Right atrium auricular region (tissue), 2 donors: ENCODE data around the gene PLD4. TPM values are rescaled to one million over a fixed set of nuclear protein-coding genes. Genes with fewer than 3 reads are reported as not detected.

Experiments used
- DNase-seq: peaks from one replicate; pipeline ENCODE4 v3.0.0-alpha.2; 2019; ENCODE audit warnings: low spot score
- H3K27ac ChIP-seq, 2 donors: fragments of 200-600 bp; sonication (generic); 1 replicate in 1 of 2; 2 replicates in 1 of 2; pipeline ENCODE4 v1.5.1; 2016 to 2019
- H3K27me3 ChIP-seq, 2 donors: fragments of 200-600 bp; sonication (generic); one replicate each; pipeline versions ENCODE4 v1.5.1 to v1.6.0; 2017 to 2019
- H3K36me3 ChIP-seq: fragments of 200-600 bp; sonication (generic); one replicate; pipeline ENCODE4 v1.5.1; 2016
- H3K4me1 ChIP-seq, 2 donors: fragments of 200-600 bp; sonication (generic); one replicate each; pipeline versions ENCODE4 v1.5.1 to v1.6.0; 2017 to 2019
- H3K4me3 ChIP-seq, 2 donors: fragments of 200-600 bp; sonication (generic); 1 replicate in 1 of 2; 2 replicates in 1 of 2; pipeline ENCODE4 v1.5.1; 2017 to 2019; ENCODE audit warnings: mild to moderate bottlenecking in 1 of 2, moderate library complexity in 1 of 2
- H3K9me3 ChIP-seq, 2 donors: fragments of 200-600 bp; sonication (generic); one replicate each; pipeline ENCODE4 v1.5.1; 2019
- CTCF ChIP-seq, 2 donors: fragments of 200-600 bp; sonication (generic); IDR thresholded peaks; one replicate each; pipeline ENCODE4 v1.5.1; 2019; ENCODE audit warnings: antibody characterized with exemption in 2 of 2
- total RNA-seq, 2 donors: library from RNA; depleted of rRNA; stranded (reverse); fragments of >200 nt; gene quantifications; one replicate each; pipeline ENCODE4 v1.1.0, GENCODE V29; 2016

Gene PLD4
- total RNA-seq, 2 donors from 2014 or later = 0.08 TPM; not detected in 1

- no peaks in the 10 kb centered on the region for H3K27me3 ChIP-seq
Measured at GRCh38 chr14:104935955-104936354, 11.3 kb downstream of the PLD4 start.

DNA sequence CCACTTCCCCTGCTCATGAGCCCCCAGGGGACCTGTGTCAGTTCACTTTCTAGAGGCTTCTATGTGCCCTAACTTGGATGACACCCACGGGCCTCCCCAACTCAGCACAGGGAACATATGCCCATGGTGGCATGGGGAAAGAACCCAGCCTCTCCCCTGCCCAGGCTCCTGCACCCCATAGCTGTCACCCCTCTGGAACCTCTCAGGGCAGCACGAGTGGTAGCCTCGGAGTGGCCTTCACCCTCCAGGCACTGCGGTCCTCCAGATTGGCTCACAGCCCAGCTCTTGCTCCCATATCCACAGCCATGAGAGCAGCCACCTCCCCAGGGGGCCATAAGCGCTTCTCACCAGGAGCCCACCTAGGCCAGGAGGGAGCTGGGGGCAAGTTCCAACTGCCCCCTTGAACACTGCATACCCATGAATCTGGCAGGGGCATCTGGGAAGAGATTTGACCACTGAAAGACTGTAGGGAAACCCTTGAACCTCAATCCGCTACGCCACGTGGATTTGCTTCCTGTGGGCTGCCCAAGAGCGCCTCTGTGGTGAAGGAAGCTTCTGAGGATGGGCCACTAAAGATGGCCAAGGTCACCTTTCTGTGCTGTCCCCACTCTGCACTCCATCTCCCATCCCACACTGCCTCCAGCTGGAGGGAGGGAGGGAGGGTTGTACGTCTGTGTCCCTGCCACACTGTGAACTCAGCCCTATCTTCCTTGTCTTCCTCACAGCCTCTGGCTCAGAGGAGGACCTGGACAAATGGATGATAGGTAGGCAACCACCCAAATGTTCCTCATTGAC, 11.9 kb downstream of the PLD4 start:
- TF ChIP-seq CTCF (IDR thresholded peaks at IDR 0.05) = no peak
- DNase-seq = no peak
- peaks cover 0 to 21% of the 10 kb centered on the region in 2 donors for H3K4me1 ChIP-seq
- no peak overlapping the region for H3K4me3 ChIP-seq
- no peaks in the 10 kb centered on the region for H3K27me3 ChIP-seq
- H3K9me3 ChIP-seq = no peaks in the 10 kb centered on the region
- no peaks in the 10 kb centered on the region for H3K36me3 ChIP-seq
- H3K27ac ChIP-seq = no peak overlapping the region

More at GRCh38 chr14:104935955-104936354, 11.3 kb downstream of the PLD4 start:
- H3K4me3 ChIP-seq = no peak overlapping the region
- no peak overlapping the region for H3K27ac ChIP-seq
- H3K9me3 ChIP-seq = no peaks in the 10 kb centered on the region
- H3K36me3 ChIP-seq = no peaks in the 10 kb centered on the region
- H3K4me1 ChIP-seq = peaks cover 0 to 21% of the 10 kb centered on the region in 2 donors
- TF ChIP-seq CTCF (IDR thresholded peaks at IDR 0.05) = no peak
- no peak for DNase-seq

DNA sequence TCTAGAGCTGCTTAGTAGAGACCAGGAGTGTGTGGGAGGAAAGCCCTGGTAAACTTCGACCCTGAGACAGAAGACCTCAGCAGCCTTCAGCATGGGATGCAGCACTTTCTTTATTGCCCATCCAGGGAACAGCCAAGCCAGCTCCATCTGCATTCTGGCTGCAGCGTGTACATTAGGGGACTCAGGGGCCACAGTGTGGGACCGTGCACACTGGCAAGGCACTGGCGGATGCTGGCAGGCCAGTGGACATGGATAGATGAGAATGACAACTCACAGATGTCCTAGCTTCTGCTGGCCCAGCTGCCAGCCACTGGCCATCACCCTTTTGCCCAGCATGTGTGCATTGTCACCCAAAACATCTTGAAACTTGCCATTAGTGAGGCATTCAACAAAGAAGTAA, 12.5 kb downstream of the PLD4 start:
- no peak for DNase-seq
- H3K4me3 ChIP-seq = no peak overlapping the region
- no peaks in the 10 kb centered on the region for H3K27me3 ChIP-seq
- H3K9me3 ChIP-seq = no peaks in the 10 kb centered on the region
- TF ChIP-seq CTCF (IDR thresholded peaks at IDR 0.05) = no peak
- H3K4me1 ChIP-seq = peaks cover 0 to 15% of the 10 kb centered on the region in 2 donors
- no peaks in the 10 kb centered on the region for H3K36me3 ChIP-seq
- H3K27ac ChIP-seq = no peak overlapping the region

- Histone ChIP-seq H3K27me3 (no peaks in the 10 kb centered on the region), H3K4me3 (no peak overlapping the region), H3K4me1 (peaks cover 0 to 9% of the 10 kb centered on the region in 2 donors), H3K27ac (no peak overlapping the region), H3K9me3 (no peaks in the 10 kb centered on the region), H3K36me3 (no peaks in the 10 kb centered on the region)
- TF ChIP-seq CTCF (IDR thresholded peaks at IDR 0.05) = no peak
- DNase-seq = no peak
Measured at GRCh38 chr14:104937694-104938365, 13.2 kb downstream of the PLD4 start.

DNA sequence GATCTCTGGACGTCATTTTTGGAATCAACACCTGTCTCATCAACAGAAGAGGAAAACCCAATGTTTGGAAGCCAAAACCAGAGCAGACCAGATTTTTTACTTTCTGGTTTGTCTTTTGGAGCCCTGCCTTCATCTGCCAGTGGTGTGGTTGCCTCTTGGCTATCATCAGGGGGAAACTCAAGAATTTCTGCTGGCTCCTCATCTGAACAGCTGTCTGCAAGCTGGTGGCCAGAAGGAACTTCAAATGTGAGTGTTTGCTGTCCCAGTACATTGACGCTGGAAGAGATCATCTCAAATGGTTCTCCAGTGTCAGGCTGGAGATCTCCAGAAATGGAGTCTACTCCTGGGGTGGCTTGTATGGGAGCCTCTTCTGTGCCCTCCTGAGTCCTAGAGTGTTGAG, 13.8 kb downstream of the PLD4 start:
- DNase-seq = no peak
- Histone ChIP-seq H3K4me3 (no peak overlapping the region), H3K9me3 (no peaks in the 10 kb centered on the region), H3K27ac (no peak overlapping the region), H3K36me3 (no peaks in the 10 kb centered on the region), H3K27me3 (no peaks in the 10 kb centered on the region), H3K4me1 (peaks cover 0 to 5% of the 10 kb centered on the region in 2 donors)
- no peak for TF ChIP-seq CTCF (IDR thresholded peaks at IDR 0.05)
